VCaP (cell line): ENCODE data around the gene TGFBR1.

Experiments used
- H3K27ac ChIP-seq: fragments of 450-650 bp; 2 replicates; pipeline ENCODE4 v1.5.1; 2017
- CTCF ChIP-seq: fragments of 450-650 bp; conservative IDR thresholded peaks from 2 replicates; pipeline ENCODE4 v1.5.1; 2017; ENCODE audit warnings: mild to moderate bottlenecking, moderate library complexity

The TGFBR1 gene

GRCh38 chr9:99112750-99113413 is 8.0 kb downstream of the TGFBR1 start:
- no peak for TF ChIP-seq CTCF
- no peak overlapping the region for H3K27ac ChIP-seq

GRCh38 chr9:99113414-99114048 is 8.6 kb downstream of the TGFBR1 start:
- no peak for TF ChIP-seq CTCF
- no peak overlapping the region for H3K27ac ChIP-seq

- H3K27ac ChIP-seq = no peak overlapping the region
- TF ChIP-seq CTCF = no peak
These were observed 9.1 kb downstream of the TGFBR1 start for GRCh38 chr9:99114049-99114440.

GRCh38 chr9:99114846-99115500 is 10.1 kb downstream of the TGFBR1 start:
- no peak for TF ChIP-seq CTCF
- H3K27ac ChIP-seq = no peak overlapping the region

GRCh38 chr9:99116003-99116411 is 11.1 kb downstream of the TGFBR1 start:
- no peak for TF ChIP-seq CTCF
- no peak overlapping the region for H3K27ac ChIP-seq

GRCh38 chr9:99118782-99119466 is 14.0 kb downstream of the TGFBR1 start:
- no peak overlapping the region for H3K27ac ChIP-seq
- TF ChIP-seq CTCF = no peak
